Measurements from ENCODE around the gene DUS3L.
"Not testable (repeated sequence)": the region's sequence is repeated elsewhere in the genome, so short reads cannot be mapped to it uniquely, and the experiment has no call there.

Gene DUS3L

GRCh38 chr19:5786593-5787408 lies 4.2 kb downstream of the DUS3L start:
- H3K36me3 ChIP-seq (replicated peaks) = peaks cover 61% of the 10 kb centered on the region
- H3K9me3 ChIP-seq = no peaks in the 10 kb centered on the region
- H3K4me1 ChIP-seq = peaks cover 8% of the 10 kb centered on the region; the same call in 1 of the 2 replicates
- no peaks in the 10 kb centered on the region for H3K27me3 ChIP-seq (ENCODE audit: low read depth)
- H3K4me3 ChIP-seq = no peak overlapping the region
- in situ Hi-C loops (cut with MboI; ENCODE audit: low sequenced_read_pairs) = no loop called here
- no peak for DNase-seq (ENCODE audit: low spot score in 2 of 2)

DNA sequence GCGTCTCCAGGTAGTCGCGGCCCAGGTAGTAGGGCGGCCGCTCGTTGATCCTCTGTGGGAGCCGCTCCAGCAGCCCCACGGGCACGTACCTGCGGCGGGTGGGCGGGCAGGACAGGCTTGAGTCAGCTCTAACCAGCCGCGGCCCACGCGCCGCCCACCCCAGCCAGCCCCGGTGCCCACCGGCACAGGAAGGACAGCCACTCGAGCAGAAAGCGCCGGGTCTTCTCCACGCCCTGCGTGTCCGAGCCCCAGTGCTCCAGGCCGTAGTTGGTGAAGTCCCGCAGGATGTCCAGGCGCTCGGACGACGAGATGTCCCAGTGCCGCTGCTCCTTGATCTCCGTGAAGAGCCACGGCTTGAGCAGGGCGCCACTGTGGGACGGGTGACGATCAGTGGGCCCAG lies 5.5 kb downstream of the DUS3L start:
- H3K4me1 ChIP-seq = peaks cover 4% of the 10 kb centered on the region; the same call in 1 of the 2 replicates
- H3K36me3 ChIP-seq (replicated peaks) = peaks cover 61% of the 10 kb centered on the region
- in situ Hi-C loops (cut with MboI; ENCODE audit: low sequenced_read_pairs) = no loop called here
- H3K4me3 ChIP-seq = no peak overlapping the region
- no peak for DNase-seq (ENCODE audit: low spot score in 2 of 2)
- no peaks in the 10 kb centered on the region for H3K27me3 ChIP-seq (ENCODE audit: low read depth)
- H3K9me3 ChIP-seq = no peaks in the 10 kb centered on the region

GRCh38 chr19:5784581-5785147 lies 6.3 kb downstream of the DUS3L start, which contains the start of gene PRR22:
Gene PRR22 (minus strand): TSS chr19:5784746. CDS start chr19:5784660, 86 bp downstream.
- H3K36me3 ChIP-seq (replicated peaks) = peaks cover 55% of the 10 kb centered on the region
- no peaks in the 10 kb centered on the region for H3K4me1 ChIP-seq
- DNase-seq (ENCODE audit: low spot score in 2 of 2) = no peak
- H3K4me3 ChIP-seq = no peak within 1 kb of the TSS
- no peaks in the 10 kb centered on the region for H3K9me3 ChIP-seq
- in situ Hi-C loops (cut with MboI; ENCODE audit: low sequenced_read_pairs) = no loop called here
- no peaks in the 10 kb centered on the region for H3K27me3 ChIP-seq (ENCODE audit: low read depth)

DNA sequence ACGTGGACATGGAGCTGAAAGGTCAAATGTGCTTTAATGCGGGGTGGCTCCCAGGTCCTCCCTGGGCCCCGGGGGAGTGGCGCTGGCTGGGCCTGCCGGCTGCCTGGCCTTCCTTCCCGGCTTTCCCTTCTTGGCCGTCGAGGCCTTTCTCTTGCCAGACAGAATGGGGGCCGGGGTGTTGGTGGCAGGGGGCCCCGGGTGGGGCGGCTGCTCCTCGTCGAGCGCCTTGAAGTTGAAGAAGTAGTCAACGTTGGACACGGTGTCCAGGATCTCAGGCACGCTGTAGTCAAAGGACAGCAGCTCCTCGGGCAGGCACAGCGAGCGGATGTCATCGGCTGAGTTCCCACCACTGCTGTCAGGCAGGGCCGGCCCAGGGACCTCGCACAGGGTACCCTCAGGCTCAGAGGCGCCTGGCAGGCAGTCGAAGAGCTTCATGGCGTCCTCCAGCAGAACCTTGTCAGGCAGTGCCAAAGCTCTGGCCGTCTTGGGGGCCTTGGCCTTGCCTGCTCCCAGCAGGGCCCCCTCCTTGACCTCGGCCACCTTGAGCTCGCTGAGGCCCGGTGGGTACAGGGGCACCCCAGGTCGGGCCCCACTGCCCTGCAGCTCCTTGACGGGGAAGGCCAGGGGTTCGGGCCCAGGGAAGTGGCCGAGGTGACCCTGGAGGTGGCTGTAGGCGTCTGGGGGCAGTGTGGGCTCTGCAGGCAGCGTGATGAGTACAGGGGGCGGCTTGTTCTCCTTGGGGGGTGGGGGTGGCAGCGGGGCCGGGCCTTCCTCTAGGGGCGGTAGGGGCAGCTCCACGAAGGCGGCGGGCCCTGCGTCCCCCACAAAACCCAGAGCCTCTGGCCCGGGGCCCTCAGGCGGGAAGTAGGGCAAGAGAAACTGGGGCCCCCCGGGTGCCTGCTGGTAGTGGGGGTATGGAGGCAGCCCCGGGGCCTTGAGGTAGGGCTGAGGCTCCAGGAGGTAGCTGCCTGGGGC lies 7.7 kb downstream of the DUS3L start:
- no peak for DNase-seq (ENCODE audit: low spot score in 2 of 2)
- H3K9me3 ChIP-seq = no peaks in the 10 kb centered on the region
- no peaks in the 10 kb centered on the region for H3K4me1 ChIP-seq
- H3K4me3 ChIP-seq = no peak overlapping the region
- H3K27me3 ChIP-seq (ENCODE audit: low read depth) = no peaks in the 10 kb centered on the region
- in situ Hi-C loops (cut with MboI; ENCODE audit: low sequenced_read_pairs) = no loop called here
- peaks cover 41% of the 10 kb centered on the region for H3K36me3 ChIP-seq (replicated peaks)

DNA sequence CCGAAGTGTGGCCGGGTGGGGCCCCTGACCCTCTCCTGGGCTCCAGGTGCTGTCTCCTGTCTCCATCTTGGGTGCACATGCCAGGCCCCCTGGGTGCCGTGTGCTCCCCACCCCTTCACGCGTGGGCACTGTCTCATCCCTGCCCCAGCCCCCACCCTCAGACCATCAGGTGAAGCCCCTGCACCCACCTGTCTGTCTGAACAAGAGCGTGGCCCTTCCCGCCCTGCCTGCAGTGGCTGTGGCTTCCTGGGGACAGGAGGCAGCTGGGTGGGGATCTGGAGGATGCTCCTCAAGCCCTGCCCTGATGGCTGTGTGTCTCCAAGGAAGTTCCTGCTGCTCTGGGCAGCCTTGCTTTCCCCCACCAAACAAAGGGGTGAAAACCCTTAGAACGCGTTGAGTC lies 8.6 kb downstream of the DUS3L start:
- no peaks in the 10 kb centered on the region for H3K9me3 ChIP-seq
- in situ Hi-C loops (cut with MboI; ENCODE audit: low sequenced_read_pairs) = no loop called here
- H3K4me3 ChIP-seq = no peak overlapping the region
- H3K4me1 ChIP-seq = no peaks in the 10 kb centered on the region
- no peaks in the 10 kb centered on the region for H3K27me3 ChIP-seq (ENCODE audit: low read depth)
- no peak for DNase-seq (ENCODE audit: low spot score in 2 of 2)
- H3K36me3 ChIP-seq (replicated peaks) = peaks cover 32% of the 10 kb centered on the region

- H3K9me3 ChIP-seq; in situ Hi-C loops (cut with MboI; ENCODE audit: low sequenced_read_pairs); H3K4me3 ChIP-seq; DNase-seq (ENCODE audit: low spot score in 2 of 2); H3K4me1 ChIP-seq; H3K27me3 ChIP-seq (ENCODE audit: low read depth): not testable (repeated sequence)
- H3K36me3 ChIP-seq (replicated peaks) = peaks cover 20% of the 10 kb centered on the region
Measured at GRCh38 chr19:5780916-5781315, 10.0 kb downstream of the DUS3L start.

- no peaks in the 10 kb centered on the region for H3K9me3 ChIP-seq
- H3K4me3 ChIP-seq = no peak overlapping the region
- H3K27me3 ChIP-seq (ENCODE audit: low read depth) = no peaks in the 10 kb centered on the region
- H3K4me1 ChIP-seq = peaks cover 4% of the 10 kb centered on the region
- in situ Hi-C loops (cut with MboI; ENCODE audit: low sequenced_read_pairs) = no loop called here
- no peaks in the 10 kb centered on the region; the same call in 1 of the 2 replicates for H3K36me3 ChIP-seq (replicated peaks)
- DNase-seq (ENCODE audit: low spot score in 2 of 2) = no peak
Measured at GRCh38 chr19:5778402-5778801, 12.6 kb downstream of the DUS3L start.

- Histone ChIP-seq H3K4me1 (peaks cover 4% of the 10 kb centered on the region), H3K4me3 (no peak overlapping the region), H3K27me3 (ENCODE audit: low read depth) (no peaks in the 10 kb centered on the region), H3K36me3 (replicated peaks) (no peaks in the 10 kb centered on the region), H3K9me3 (no peaks in the 10 kb centered on the region)
- no peak for DNase-seq (ENCODE audit: low spot score in 2 of 2)
- in situ Hi-C loops (cut with MboI; ENCODE audit: low sequenced_read_pairs) = no loop called here
Measured at GRCh38 chr19:5775668-5776309, 15.2 kb downstream of the DUS3L start.

- no peak for DNase-seq (ENCODE audit: low spot score in 2 of 2)
- no peaks in the 10 kb centered on the region for H3K27me3 ChIP-seq (ENCODE audit: low read depth)
- peaks cover 4% of the 10 kb centered on the region for H3K4me1 ChIP-seq
- H3K4me3 ChIP-seq = no peak overlapping the region
- H3K9me3 ChIP-seq = no peaks in the 10 kb centered on the region
- no peaks in the 10 kb centered on the region for H3K36me3 ChIP-seq (replicated peaks)
- in situ Hi-C loops (cut with MboI; ENCODE audit: low sequenced_read_pairs) = no loop called here
Measured at GRCh38 chr19:5774921-5775320, 16.0 kb downstream of the DUS3L start.

GRCh38 chr19:5773276-5773675 lies 17.7 kb downstream of the DUS3L start:
- Histone ChIP-seq H3K27me3 (ENCODE audit: low read depth) (no peaks in the 10 kb centered on the region), H3K9me3 (no peaks in the 10 kb centered on the region), H3K4me1 (peaks cover 4% of the 10 kb centered on the region), H3K4me3 (no peak overlapping the region), H3K36me3 (replicated peaks) (no peaks in the 10 kb centered on the region)
- in situ Hi-C loops (cut with MboI; ENCODE audit: low sequenced_read_pairs) = no loop called here
- DNase-seq (ENCODE audit: low spot score in 2 of 2) = no peak

DNA sequence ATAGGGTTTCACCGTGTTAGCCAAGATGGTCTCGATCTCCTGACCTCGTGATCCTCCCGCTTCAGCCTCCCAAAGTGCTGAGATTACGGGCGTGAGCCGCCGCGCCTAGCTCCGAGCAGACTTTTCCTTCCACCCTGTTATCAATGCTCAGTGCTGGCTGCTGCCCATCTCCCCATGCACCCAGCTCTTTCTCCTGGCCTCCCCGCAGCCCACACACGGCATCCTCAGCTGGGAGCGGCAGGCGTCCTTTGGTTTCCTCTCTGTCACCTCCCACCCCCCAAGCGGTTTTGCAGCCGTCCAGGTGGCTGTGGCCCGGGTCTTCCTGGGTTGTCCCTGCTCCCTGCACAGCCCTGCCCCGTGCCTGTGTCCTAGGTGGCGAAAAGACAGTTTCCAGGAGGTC lies 18.5 kb downstream of the DUS3L start:
- Histone ChIP-seq H3K36me3 (replicated peaks) (no peaks in the 10 kb centered on the region), H3K9me3 (no peaks in the 10 kb centered on the region), H3K27me3 (ENCODE audit: low read depth) (no peaks in the 10 kb centered on the region), H3K4me3 (no peak overlapping the region), H3K4me1 (peaks cover 4% of the 10 kb centered on the region)
- no peak for DNase-seq (ENCODE audit: low spot score in 2 of 2)
- in situ Hi-C loops (cut with MboI; ENCODE audit: low sequenced_read_pairs) = no loop called here

- no peak for DNase-seq (ENCODE audit: low spot score in 2 of 2)
- Histone ChIP-seq H3K4me3 (no peak overlapping the region), H3K9me3 (no peaks in the 10 kb centered on the region), H3K36me3 (replicated peaks) (no peaks in the 10 kb centered on the region), H3K4me1 (no peaks in the 10 kb centered on the region), H3K27me3 (ENCODE audit: low read depth) (no peaks in the 10 kb centered on the region)
- in situ Hi-C loops (cut with MboI; ENCODE audit: low sequenced_read_pairs) = no loop called here
Measured at GRCh38 chr19:5767949-5768348, 23.0 kb downstream of the DUS3L start.

GRCh38 chr19:5765220-5765619 lies 25.7 kb downstream of the DUS3L start:
- Histone ChIP-seq H3K4me3 (no peak overlapping the region), H3K27me3 (ENCODE audit: low read depth) (no peaks in the 10 kb centered on the region), H3K36me3 (replicated peaks) (no peaks in the 10 kb centered on the region), H3K9me3 (no peaks in the 10 kb centered on the region), H3K4me1 (no peaks in the 10 kb centered on the region)
- in situ Hi-C loops (cut with MboI; ENCODE audit: low sequenced_read_pairs) = no loop called here
- DNase-seq (ENCODE audit: low spot score in 2 of 2) = no peak
